Cerebellar cortex (tissue), 1 donor: ENCODE data around the gene CENPN.

Experiments used
- DNase-seq: peaks from one replicate; pipeline ENCODE4 v3.0.0-alpha.2; 2015; ENCODE audit warnings: low spot score

Gene CENPN

GRCh38 chr16:81035398-81035974 is 28.5 kb downstream of the CENPN start, which contains the start of gene ATMIN:
Gene ATMIN (plus strand): TSS chr16:81035842. CDS start chr16:81035871, 29 bp downstream.
- peak; percentile 78 for DNase-seq

- peak; percentile 15 for DNase-seq
Observed at GRCh38 chr16:81035975-81036750, 29.1 kb downstream of the CENPN start.

- DNase-seq = no peak
Observed at GRCh38 chr16:81036751-81037350, 29.8 kb downstream of the CENPN start.

- no peak for DNase-seq
Observed at GRCh38 chr16:81040131-81040530, 33.1 kb downstream of the CENPN start.

DNA sequence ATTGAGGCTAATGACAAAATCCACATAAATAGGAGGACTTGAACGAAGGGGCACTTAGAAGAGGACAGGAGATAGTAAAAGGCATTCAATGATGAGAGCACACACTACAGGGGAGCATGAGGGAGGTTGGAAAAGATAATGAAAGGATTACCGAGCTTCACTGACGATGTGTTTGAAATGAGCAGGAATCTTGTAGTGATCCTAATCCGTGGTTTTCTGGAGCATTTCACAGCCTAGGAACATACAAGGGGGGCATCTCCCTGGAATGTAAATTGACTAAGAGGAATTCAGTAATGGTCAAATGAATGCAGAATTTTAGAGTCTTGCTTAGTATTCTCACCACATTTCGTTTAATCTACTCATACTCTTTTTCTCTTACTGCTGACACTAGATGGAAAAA is 33.8 kb downstream of the CENPN start:
- no peak for DNase-seq

- no peak for DNase-seq
Observed at GRCh38 chr16:81041696-81042095, 34.7 kb downstream of the CENPN start.

DNA sequence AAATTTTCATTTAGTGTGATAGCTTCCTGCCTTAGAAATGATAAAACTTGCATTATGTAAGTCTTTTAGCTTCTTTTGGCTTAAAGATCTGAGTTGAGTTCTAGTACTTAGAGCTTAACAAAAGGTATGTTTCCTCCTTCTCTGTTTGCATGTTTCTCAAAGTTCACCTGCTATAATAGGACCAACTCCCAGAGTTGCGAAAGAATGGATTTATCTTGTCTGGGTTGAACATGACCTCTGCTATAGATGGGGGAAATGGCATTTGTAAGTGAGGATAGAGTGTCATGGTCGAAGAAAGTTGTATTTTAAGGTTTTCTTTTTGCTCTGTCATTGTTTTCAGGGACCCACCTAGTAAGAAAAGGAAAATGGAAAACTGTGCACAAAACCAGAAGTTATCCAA is 35.8 kb downstream of the CENPN start:
- no peak for DNase-seq

GRCh38 chr16:81053761-81054160 is 46.7 kb downstream of the CENPN start:
- DNase-seq = no peak

DNA sequence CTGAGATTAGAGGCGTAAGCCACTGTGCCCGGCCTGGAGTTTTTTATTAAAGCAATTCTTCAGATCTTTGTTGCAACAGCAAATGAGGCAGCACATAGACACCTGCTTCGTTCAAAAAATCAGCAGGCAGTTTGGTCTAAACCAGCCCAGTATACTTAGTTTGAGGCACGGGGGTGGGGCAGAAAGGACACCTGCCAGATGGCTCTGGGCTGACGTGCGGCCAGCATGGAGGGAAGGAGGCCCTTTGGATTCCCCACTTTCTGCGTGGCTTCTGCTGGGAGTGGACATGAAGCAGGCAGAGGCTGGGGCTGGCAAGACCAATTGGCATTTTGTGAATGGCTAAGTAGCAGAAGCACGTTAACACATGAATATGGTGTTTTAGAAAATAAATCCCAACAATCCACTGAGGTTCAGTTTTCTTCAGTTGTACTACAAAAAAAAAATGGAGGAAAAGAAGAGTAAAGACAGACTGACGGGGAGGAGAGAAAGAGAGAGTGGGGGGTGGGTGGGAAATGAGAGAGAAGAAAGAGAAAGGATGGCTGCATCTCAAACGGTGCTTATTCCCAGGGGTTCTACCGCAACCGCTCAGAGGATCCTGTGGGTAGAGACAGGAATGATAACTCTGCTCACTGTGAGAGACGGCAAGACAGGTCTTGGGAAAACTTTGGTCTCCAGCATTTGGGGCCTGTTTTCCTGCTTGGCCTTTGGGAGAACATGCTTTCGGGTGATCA is 53.7 kb downstream of the CENPN start:
- DNase-seq = peak; percentile 66

GRCh38 chr16:81061307-81061640 is 54.3 kb downstream of the CENPN start:
- DNase-seq = peak; percentile 40

DNA sequence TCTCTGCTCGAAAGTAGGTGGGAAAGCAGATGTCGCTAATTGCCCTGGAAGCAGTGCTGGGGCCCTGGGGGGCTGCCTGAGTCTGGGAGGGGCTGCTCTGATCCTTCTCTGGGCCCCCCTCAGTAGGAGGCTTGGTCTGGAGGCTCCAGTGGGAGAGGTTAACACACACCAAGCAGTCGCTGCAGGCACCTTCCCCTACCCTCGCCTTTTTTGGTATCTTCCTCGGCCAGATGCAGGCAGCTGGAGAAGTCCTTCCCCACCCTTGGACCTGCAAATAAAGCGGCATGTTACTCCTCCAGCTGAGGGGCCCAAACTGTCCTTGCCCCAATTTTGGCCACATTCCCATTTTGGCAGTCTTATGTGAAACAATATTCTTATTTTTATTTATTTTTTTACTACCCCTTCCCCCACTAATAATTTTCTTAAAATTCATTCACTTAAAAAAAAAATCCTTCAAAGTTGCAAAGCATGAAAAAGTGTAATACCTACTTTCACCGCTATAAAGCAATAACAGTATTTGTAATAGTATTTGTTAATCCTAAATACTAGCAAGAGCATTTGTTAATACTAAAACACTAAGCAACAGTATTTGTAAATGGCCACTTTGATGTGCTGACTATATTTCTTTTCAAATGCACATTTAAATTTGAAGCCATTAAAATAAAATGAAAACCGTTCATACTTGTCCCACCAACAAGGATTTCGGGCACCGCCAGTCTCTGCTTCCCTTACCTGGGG is 55.0 kb downstream of the CENPN start:
- DNase-seq = no peak

GRCh38 chr16:81066681-81067080 is 59.7 kb downstream of the CENPN start:
- no peak for DNase-seq

- no peak for DNase-seq
Observed at GRCh38 chr16:81067166-81067565, 60.2 kb downstream of the CENPN start.

DNA sequence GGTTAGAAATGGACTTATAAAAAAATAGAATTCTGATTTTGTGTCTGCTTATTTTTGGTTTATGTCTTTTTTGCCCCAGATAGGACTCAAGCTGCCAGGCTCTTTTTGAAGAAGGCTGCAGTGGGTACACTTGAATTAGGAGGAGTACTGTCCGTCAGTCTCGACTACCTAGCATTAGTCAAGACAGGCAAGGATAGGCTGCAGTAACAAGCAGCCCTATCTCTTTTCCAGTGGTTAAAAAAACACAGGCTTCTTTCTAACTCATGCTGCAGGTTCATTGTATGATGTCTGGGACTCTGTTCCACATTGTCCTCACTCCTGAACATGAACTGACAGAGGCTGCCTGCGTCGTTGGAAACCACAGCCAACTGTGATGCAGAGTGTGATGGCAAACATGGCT is 62.0 kb downstream of the CENPN start:
- no peak for DNase-seq

DNA sequence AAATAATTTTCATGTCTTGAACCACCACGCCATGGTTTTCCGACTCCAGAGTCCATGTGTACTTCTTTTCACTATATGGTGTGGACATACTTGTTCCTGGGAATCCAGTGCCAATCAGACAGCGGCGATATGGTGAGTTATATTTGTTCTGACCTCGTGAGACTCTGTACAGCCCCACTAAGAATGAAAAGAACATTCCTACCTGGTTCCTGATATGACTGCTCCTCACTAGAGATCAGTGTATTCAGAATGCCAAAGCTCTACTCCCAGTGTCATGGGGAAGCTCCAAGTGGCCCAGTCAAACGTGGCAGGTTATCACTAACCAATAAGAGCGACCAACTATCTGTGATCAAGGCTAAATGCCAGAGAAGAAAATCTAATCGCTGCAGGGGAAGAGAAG is 64.0 kb downstream of the CENPN start:
- no peak for DNase-seq

- DNase-seq = no peak
Observed at GRCh38 chr16:81071805-81072204, 64.8 kb downstream of the CENPN start.

DNA sequence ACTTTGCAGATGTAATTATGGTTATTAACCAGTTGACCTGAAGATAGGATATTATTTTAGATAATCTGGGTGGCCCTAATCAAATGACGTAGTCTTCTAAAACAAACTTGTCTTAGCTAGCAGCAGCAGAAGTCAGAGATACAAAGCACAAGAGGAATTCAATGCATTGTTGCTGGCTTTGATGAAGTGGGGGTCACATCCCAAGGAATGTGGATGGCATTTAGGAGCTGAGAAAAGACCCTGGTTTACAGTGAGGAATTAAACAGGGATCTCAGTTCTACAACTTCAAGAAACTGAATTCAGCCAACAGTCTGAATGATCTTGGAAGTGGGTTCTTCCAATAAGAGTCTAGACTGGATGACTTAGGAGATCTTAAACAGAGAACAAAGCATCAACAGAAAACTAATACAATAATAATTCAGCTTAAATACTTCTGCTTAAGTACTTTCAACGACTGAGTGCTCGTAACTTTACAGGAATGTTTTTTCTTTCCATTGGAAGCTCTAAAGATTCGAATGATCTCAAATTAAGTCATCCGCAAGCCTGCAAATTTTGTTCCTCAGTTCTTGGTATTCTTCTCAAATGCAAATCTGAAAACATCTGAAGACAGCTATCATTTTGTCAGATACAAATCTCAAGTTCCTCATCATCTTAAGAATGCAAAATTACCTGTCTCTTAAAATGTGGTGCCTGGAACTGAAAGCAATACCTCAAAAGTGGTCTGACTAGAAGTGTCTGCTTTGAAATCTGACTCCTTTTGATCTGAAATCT is 66.7 kb downstream of the CENPN start:
- DNase-seq = no peak

DNA sequence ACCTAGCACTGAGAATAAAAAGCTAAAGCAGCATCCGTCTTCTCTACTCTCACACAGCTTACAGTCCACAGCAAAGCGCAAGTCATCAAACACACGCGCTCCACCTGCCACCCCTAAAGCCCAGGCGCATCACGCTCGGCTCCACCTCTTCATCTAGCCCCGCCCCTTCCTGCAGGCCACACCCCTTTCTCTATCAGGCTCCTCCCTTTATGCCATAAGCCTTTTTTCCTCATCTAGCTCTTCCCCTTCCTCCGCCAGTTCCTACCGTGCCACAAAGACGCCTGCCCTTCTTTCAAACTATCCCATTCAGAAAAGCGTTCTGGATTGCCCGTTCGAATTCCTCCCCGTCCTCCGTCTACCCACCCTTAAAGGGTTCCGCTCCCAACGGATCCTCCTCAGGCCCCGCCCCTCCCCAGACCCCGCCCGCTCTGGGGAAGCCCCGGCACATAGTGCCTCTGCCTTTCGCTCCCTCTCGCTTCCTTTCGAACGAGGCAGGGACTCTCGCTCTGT is 69.6 kb downstream of the CENPN start:
- peak; percentile 92 for DNase-seq

DNA sequence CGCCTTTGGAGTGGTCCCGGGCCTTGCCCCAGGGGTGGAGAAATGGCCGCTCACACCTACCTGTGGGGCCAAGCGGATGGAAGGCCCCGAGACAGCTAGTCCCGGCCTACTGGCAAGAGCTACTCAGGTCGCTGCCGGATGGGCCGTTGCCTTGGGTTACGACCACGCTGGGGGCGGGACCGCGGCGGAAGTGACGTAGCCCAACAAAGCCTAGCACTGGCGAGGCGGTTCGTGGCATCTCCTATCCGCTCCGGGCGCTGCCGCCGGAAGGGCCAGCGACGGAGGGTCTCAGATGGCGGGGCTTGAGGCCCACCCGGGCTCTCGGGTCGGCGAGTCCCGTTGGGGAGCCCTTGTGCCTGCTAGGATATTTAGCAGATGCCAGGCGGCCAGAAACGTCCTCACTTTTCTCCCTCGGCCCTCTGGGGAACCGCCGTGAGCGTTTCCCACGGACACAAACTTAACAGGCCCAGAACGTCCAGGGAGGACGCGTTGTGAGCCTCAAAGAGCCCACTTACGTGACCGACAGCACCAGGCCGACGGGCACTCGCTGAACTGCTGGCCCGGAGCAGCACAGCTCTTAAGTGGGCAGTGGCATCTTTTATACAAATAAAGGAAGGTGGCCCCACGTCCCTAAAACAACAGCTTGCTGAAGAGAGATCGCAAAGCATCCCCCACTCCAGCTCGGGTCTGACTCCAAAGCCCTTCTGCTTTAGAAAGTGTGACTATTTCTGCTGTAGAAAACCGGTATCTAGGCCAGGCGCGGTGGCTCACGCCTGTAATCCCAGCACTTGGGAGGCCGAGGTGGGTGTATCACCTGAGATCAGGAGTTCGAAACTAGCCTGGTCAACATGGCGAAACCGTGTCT is 70.3 kb downstream of the CENPN start, which contains the start of gene C16orf46:
Gene C16orf46, minus strand, starts transcription at position 163 of the 865 bp plus-strand sequence. CDS start 13,283 bp downstream, outside the sequence.
- DNase-seq = peak; percentile 98

DNA sequence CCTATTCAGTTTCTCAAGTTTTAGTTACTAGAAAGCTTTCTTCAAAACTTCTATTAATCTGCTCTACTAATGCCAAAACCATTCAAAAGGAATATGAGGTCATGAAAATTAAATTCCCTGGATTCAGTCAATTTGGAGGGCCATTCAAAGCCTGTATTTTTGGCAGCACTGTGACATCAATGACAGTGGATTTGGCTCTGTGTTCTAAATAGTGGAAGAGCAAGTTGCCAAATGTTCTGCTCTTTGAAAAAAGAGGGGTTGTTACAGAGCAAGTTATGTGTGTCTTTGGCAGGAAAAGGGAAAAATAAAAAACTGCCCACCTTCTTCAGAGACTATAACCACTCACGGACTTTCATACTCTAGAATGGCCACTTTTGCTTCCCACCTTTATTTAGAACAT is 73.2 kb downstream of the CENPN start:
- DNase-seq = peak; percentile 15
